ENCODE results near the gene KMT2E. TPM values are rescaled to one million over a fixed set of nuclear protein-coding genes. Genes with fewer than 3 reads are reported as not detected.

The KMT2E gene
- total RNA-seq, 4 donors from 2014 or later: 93.9 to 208 (median 118) TPM

- Histone ChIP-seq H3K9me3 (no peaks in the 10 kb centered on the region), H3K27ac (no peak overlapping the region), H3K36me3 (no peaks in the 10 kb centered on the region), H3K4me3 (no peak overlapping the region), H3K4me1 (peaks cover 61% of the 10 kb centered on the region), H3K27me3 (no peaks in the 10 kb centered on the region)
- DNase-seq (ENCODE audit: low spot score in 2 of 2): no peak
- TF ChIP-seq, protein P1, sequence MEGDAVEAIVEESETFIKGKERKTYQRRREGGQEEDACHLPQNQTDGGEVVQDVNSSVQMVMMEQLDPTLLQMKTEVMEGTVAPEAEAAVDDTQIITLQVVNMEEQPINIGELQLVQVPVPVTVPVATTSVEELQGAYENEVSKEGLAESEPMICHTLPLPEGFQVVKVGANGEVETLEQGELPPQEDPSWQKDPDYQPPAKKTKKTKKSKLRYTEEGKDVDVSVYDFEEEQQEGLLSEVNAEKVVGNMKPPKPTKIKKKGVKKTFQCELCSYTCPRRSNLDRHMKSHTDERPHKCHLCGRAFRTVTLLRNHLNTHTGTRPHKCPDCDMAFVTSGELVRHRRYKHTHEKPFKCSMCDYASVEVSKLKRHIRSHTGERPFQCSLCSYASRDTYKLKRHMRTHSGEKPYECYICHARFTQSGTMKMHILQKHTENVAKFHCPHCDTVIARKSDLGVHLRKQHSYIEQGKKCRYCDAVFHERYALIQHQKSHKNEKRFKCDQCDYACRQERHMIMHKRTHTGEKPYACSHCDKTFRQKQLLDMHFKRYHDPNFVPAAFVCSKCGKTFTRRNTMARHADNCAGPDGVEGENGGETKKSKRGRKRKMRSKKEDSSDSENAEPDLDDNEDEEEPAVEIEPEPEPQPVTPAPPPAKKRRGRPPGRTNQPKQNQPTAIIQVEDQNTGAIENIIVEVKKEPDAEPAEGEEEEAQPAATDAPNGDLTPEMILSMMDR (IDR thresholded peaks at IDR 0.05): no peak
- no peak for TF ChIP-seq POLR2AphosphoS5 (IDR thresholded peaks at IDR 0.05)
- no peak for TF ChIP-seq EP300 (IDR thresholded peaks at IDR 0.05)
- TF ChIP-seq POLR2A (IDR thresholded peaks at IDR 0.05): no peak
Measured at GRCh38 chr7:105030447-105030846, 16.4 kb downstream of the KMT2E start.

DNA sequence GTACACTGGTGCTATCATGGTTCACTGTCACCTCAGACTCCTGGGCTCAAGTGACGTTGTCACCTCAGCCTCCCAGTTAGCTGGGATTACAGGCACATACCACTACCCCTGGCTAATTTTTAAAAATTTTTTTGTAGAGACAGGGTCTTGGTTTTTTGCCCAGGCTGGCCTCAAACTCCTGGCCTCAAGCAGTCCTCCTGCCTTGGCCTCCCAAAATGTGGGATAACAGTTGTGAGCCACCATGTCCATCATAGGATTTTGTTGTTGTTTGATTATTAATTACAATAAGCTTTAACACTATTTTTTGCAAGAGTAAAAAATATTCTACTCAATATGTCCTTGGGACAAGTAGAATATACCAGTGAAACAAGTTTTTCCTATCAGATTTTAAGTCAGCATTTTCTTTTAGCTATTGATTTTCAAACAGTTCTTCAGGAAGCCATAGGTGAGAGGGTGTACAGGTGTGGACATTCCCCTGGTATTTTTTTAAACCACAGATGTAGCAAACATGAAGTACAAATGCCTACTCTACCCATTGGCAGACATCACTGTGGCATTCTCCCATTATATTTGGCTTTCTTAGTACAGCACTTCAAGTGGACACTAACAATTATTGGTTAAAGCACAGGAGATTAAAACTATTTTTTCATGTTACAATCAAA is 18.7 kb downstream of the KMT2E start:
- no peak overlapping the region for H3K27ac ChIP-seq
- H3K36me3 ChIP-seq: no peaks in the 10 kb centered on the region
- no peaks in the 10 kb centered on the region for H3K27me3 ChIP-seq
- no peak for DNase-seq (ENCODE audit: low spot score in 2 of 2)
- no peak overlapping the region for H3K4me3 ChIP-seq
- TF ChIP-seq POLR2AphosphoS5 (IDR thresholded peaks at IDR 0.05): no peak
- TF ChIP-seq, protein P1 (IDR thresholded peaks at IDR 0.05): no peak
- TF ChIP-seq EP300 (IDR thresholded peaks at IDR 0.05): no peak
- TF ChIP-seq POLR2A (IDR thresholded peaks at IDR 0.05): no peak
- 100% methylated on average over 1 of the region's 1 CpG for WGBS
- H3K9me3 ChIP-seq: no peaks in the 10 kb centered on the region
- peaks cover 59% of the 10 kb centered on the region for H3K4me1 ChIP-seq

GRCh38 chr7:105035349-105035748 is 21.3 kb downstream of the KMT2E start:
- TF ChIP-seq POLR2A (IDR thresholded peaks at IDR 0.05) (no peak), EP300 (IDR thresholded peaks at IDR 0.05) (no peak), POLR2AphosphoS5 (IDR thresholded peaks at IDR 0.05) (no peak)
- TF ChIP-seq, protein P1 (IDR thresholded peaks at IDR 0.05): no peak
- H3K4me3 ChIP-seq: no peak overlapping the region
- no peak for DNase-seq (ENCODE audit: low spot score in 2 of 2)
- no peaks in the 10 kb centered on the region for H3K9me3 ChIP-seq
- no peaks in the 10 kb centered on the region for H3K27me3 ChIP-seq
- H3K27ac ChIP-seq: no peak overlapping the region
- no peaks in the 10 kb centered on the region for H3K36me3 ChIP-seq
- H3K4me1 ChIP-seq: peaks cover 64% of the 10 kb centered on the region
- WGBS: 83% methylated on average over 5 of the region's 5 CpGs

GRCh38 chr7:105036217-105037168 is 22.5 kb downstream of the KMT2E start:
- no peak overlapping the region for H3K27ac ChIP-seq
- WGBS: 38% methylated on average over 5 of the region's 5 CpGs
- peaks cover 5% of the 10 kb centered on the region for H3K36me3 ChIP-seq
- TF ChIP-seq EP300 (IDR thresholded peaks at IDR 0.05) (no peak), POLR2AphosphoS5 (IDR thresholded peaks at IDR 0.05) (no peak)
- TF ChIP-seq, protein P1 (IDR thresholded peaks at IDR 0.05): no peak
- no peaks in the 10 kb centered on the region for H3K9me3 ChIP-seq
- no peaks in the 10 kb centered on the region for H3K27me3 ChIP-seq
- no peak overlapping the region for H3K4me3 ChIP-seq
- no peak for DNase-seq (ENCODE audit: low spot score in 2 of 2)
- peaks cover 63% of the 10 kb centered on the region for H3K4me1 ChIP-seq

DNA sequence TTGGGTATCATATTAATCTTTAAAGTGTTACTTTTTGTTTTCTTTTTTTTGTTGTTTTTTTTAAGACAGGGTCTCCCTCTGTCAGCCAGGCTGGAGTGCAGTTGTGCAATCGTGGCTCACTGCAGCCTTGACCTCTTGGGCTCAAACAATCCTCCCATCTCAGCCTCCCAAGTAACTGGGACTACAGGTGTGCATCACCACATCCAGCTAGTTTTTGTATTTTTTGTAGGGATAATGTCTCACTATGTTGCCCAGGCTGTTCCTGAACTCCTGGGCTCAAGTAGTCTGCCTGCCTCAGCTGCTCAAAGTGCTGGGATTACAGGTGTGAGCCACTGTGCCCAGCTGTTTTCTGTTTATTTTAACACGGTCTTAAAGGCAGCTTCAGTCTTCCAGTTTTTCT is 23.3 kb downstream of the KMT2E start:
- DNase-seq (ENCODE audit: low spot score in 2 of 2): no peak
- Histone ChIP-seq H3K27ac (no peak overlapping the region), H3K27me3 (no peaks in the 10 kb centered on the region), H3K9me3 (no peaks in the 10 kb centered on the region), H3K4me1 (peaks cover 63% of the 10 kb centered on the region), H3K36me3 (peaks cover 13% of the 10 kb centered on the region), H3K4me3 (no peak overlapping the region)
- TF ChIP-seq, protein P1 (IDR thresholded peaks at IDR 0.05): no peak
- no peak for TF ChIP-seq POLR2AphosphoS5 (IDR thresholded peaks at IDR 0.05)
- no peak for TF ChIP-seq EP300 (IDR thresholded peaks at IDR 0.05)
- no peak for TF ChIP-seq POLR2A (IDR thresholded peaks at IDR 0.05)
- WGBS: 43% methylated on average over 2 of the region's 2 CpGs
